Calu3 (cell line): ENCODE data around the gene HECW1. TPM values are rescaled to one million over a fixed set of nuclear protein-coding genes. Genes with fewer than 3 reads are reported as not detected.

ENCODE experiments used
- BruUV-seq: library from RNA; stranded (reverse); fragments of 400-500 nt; replicated peaks from 2 replicates; lab custom pipeline; 2021; lab: Mats Ljungman, UMichigan
- CTCF ChIA-PET: fragments of 300-600 bp; sonication (Branson Sonifier 250); formaldehyde crosslinking; loops from one replicate; lab custom pipeline; 2022; ENCODE audit warnings: antibody characterized with exemption; lab: Charles Lee
- DNase-seq: peaks from one replicate; pipeline ENCODE4 v3.0.0; 2022
- H3K27ac Mint-ChIP-seq: one replicate; pipeline ENCODE4 v1.8.0; 2022; ENCODE audit warnings: mixed read lengths; ENCODE audit not compliant: unreplicated experiment
- H3K27me3 Mint-ChIP-seq: one replicate; pipeline ENCODE4 v1.8.0; 2022; ENCODE audit warnings: mixed read lengths; ENCODE audit not compliant: unreplicated experiment
- H3K36me3 Mint-ChIP-seq: one replicate; pipeline ENCODE4 v1.8.0; 2022; ENCODE audit warnings: mild to moderate bottlenecking, moderate library complexity, mixed read lengths; ENCODE audit not compliant: insufficient read depth, unreplicated experiment
- H3K4me1 Mint-ChIP-seq: one replicate; pipeline ENCODE4 v1.8.0; 2022; ENCODE audit warnings: mild to moderate bottlenecking, low read depth, mixed read lengths; ENCODE audit not compliant: unreplicated experiment
- H3K4me3 Mint-ChIP-seq: one replicate; pipeline ENCODE4 v1.8.0; 2022; ENCODE audit warnings: mild to moderate bottlenecking, low read depth, moderate library complexity, mixed read lengths; ENCODE audit not compliant: unreplicated experiment
- H3K9me3 Mint-ChIP-seq: one replicate; pipeline ENCODE4 v1.8.0; 2022; ENCODE audit warnings: low read depth, mixed read lengths; ENCODE audit not compliant: unreplicated experiment
- CTCF ChIP-seq: fragments of 200-600 bp; IDR thresholded peaks from one replicate; pipeline ENCODE4 v1.8.0; 2022; ENCODE audit warnings: antibody characterized with exemption; ENCODE audit not compliant: unreplicated experiment
- intact Hi-C: fragments of 100-400 bp; cut with micrococcal nuclease; formaldehyde crosslinking; loops from one replicate; pipeline ENCODE4 v1.10.0; 2022; ENCODE audit not compliant: unreplicated experiment
- total RNA-seq: library from RNA; stranded (reverse); gene quantifications from 2 replicates; pipeline ENCODE4 v1.2.3, GENCODE V29; 2022

Gene HECW1
- total RNA-seq, 1 experiment from 2014 or later, result 0.33 TPM

- H3K9me3 Mint-ChIP-seq, result no peaks in the 10 kb centered on the region
- H3K4me3 Mint-ChIP-seq, result no peak overlapping the region
- CTCF ChIA-PET, result no interaction called here
- no peak for DNase-seq
- no peak for TF ChIP-seq CTCF
- no peaks in the 10 kb centered on the region for H3K27me3 Mint-ChIP-seq
- no peak overlapping the region for H3K27ac Mint-ChIP-seq
- intact Hi-C loops, result no loop called here
- no peaks in the 10 kb centered on the region for H3K4me1 Mint-ChIP-seq
- BruUV-seq, result no TSS peak
- no peaks in the 10 kb centered on the region for H3K36me3 Mint-ChIP-seq
Observed at GRCh38 chr7:43513251-43513650, 400.8 kb downstream of the HECW1 start.

GRCh38 chr7:43516581-43517342 is 404.3 kb downstream of the HECW1 start:
- intact Hi-C loops, result no loop called here
- H3K27ac Mint-ChIP-seq, result no peak overlapping the region
- no peaks in the 10 kb centered on the region for H3K36me3 Mint-ChIP-seq
- TF ChIP-seq CTCF, result no peak
- CTCF ChIA-PET, result interaction anchor here (0.6 kb wide), 1 partner anchor 33 kb away, joined by 3 read pairs; no protein-coding TSS in a partner anchor
- BruUV-seq, result no TSS peak
- H3K9me3 Mint-ChIP-seq, result no peaks in the 10 kb centered on the region
- no peak for DNase-seq
- H3K4me1 Mint-ChIP-seq, result no peaks in the 10 kb centered on the region
- no peaks in the 10 kb centered on the region for H3K27me3 Mint-ChIP-seq
- H3K4me3 Mint-ChIP-seq, result no peak overlapping the region

DNA sequence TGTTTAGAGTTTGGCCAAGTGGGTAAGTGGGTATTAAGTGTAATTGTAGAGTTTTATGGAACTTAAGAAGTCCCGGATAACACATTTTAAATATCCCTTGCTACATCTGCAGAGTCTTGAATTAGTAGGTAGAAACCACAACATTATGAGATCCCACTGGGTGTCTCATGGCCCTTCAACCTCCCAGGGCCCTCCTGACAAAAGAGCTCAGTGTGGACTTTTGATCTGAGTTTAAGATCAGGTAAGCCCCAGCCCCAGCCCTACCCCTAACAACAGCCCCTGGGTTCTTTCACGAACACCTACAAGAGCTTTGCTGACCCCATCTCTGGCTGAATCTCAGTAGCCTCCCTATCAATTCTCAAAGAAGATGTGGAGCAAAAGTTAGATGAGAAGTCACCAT is 405.0 kb downstream of the HECW1 start:
- intact Hi-C loops, result no loop called here
- no peaks in the 10 kb centered on the region for H3K9me3 Mint-ChIP-seq
- no peaks in the 10 kb centered on the region for H3K27me3 Mint-ChIP-seq
- H3K36me3 Mint-ChIP-seq, result no peaks in the 10 kb centered on the region
- CTCF ChIA-PET, result interaction anchor here (0.6 kb wide), 2 partner anchors 34 to 52 kb away, joined by 3 to 8 read pairs; no protein-coding TSS in a partner anchor
- TF ChIP-seq CTCF, result no peak
- no peak overlapping the region for H3K27ac Mint-ChIP-seq
- no peak overlapping the region for H3K4me3 Mint-ChIP-seq
- H3K4me1 Mint-ChIP-seq, result no peaks in the 10 kb centered on the region
- no TSS peak for BruUV-seq
- no peak for DNase-seq

DNA sequence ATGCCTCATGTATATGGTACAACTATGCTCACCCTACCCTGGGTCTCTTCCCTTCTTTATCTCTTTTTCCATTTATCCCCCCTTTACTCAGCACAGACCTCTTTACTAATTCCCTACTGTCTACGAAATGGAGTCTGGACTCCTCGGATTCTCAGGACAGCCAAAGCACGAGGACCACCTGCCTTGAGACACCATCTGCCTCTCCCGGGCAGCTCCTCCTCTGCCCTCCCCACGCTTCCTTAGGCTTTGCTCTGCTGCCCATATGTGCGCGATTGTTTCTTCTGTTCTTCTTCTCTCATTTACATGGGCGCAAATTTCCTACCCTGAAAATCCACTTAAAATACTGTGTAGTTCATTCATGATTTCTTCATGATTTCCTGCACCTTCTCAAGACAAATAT is 407.8 kb downstream of the HECW1 start:
- CTCF ChIA-PET, result no interaction called here
- DNase-seq, result no peak

More for the DNA sequence above, 407.8 kb downstream of the HECW1 start:
- no peaks in the 10 kb centered on the region for H3K27me3 Mint-ChIP-seq
- TF ChIP-seq CTCF, result no peak
- H3K27ac Mint-ChIP-seq, result no peak overlapping the region
- no peaks in the 10 kb centered on the region for H3K36me3 Mint-ChIP-seq
- no peaks in the 10 kb centered on the region for H3K4me1 Mint-ChIP-seq
- H3K9me3 Mint-ChIP-seq, result no peaks in the 10 kb centered on the region
- BruUV-seq, result no TSS peak
- intact Hi-C loops, result no loop called here
- H3K4me3 Mint-ChIP-seq, result no peak overlapping the region
